MM.1S (cell line): Measurements from ENCODE around the gene LIPN.

Source experiments
- DNase-seq: peaks from one replicate; pipeline ENCODE4 v3.0.0-alpha.2; 2015
- H2AFZ ChIP-seq: fragments of 300-600 bp; sonication (generic); 2 replicates; pipeline ENCODE4 v1.6.0; 2016; ENCODE audit warnings: antibody characterized with exemption, low read length
- H3F3A ChIP-seq: fragments of 300-600 bp; sonication (generic); 2 replicates; pipeline ENCODE4 v1.6.1; 2016; ENCODE audit warnings: mild to moderate bottlenecking, antibody characterized with exemption, low read length, moderate library complexity, mixed read lengths; ENCODE audit not compliant: insufficient read depth
- H3K27ac ChIP-seq: fragments of 300-600 bp; sonication (generic); 2 replicates; pipeline ENCODE4 v1.5.1; 2016; ENCODE audit warnings: mild to moderate bottlenecking, low read length
- H3K27me3 ChIP-seq: fragments of 300-600 bp; sonication (generic); replicated peaks from 2 replicates; pipeline ENCODE4 v1.6.0; 2016; ENCODE audit warnings: low read length; ENCODE audit not compliant: insufficient read depth
- H3K36me3 ChIP-seq: fragments of 300-600 bp; sonication (generic); replicated peaks from 2 replicates; pipeline ENCODE4 v1.6.1; 2016; ENCODE audit warnings: mild to moderate bottlenecking, low read length, mixed read lengths; ENCODE audit not compliant: insufficient read depth
- H3K4me1 ChIP-seq: fragments of 300-600 bp; sonication (generic); 2 replicates; pipeline ENCODE4 v1.6.1; 2016; ENCODE audit warnings: low read length, mixed read lengths
- H3K4me2 ChIP-seq: fragments of 300-600 bp; sonication (generic); 2 replicates; pipeline ENCODE4 v1.6.0; 2016; ENCODE audit warnings: low read depth, low read length
- H3K4me3 ChIP-seq: fragments of 300-600 bp; sonication (generic); 2 replicates; pipeline ENCODE4 v1.5.1; 2016; ENCODE audit warnings: low read length, mixed read lengths
- H3K79me2 ChIP-seq: fragments of 300-600 bp; sonication (generic); 2 replicates; pipeline ENCODE4 v1.6.1; 2016; ENCODE audit warnings: mixed run types, low read length, mixed read lengths
- H3K9ac ChIP-seq: fragments of 300-600 bp; sonication (generic); 2 replicates; pipeline ENCODE4 v1.6.1; 2016; ENCODE audit warnings: low read length, mixed read lengths
- H3K9me2 ChIP-seq: fragments of 300-600 bp; sonication (generic); replicated peaks from 2 replicates; pipeline ENCODE4 v1.6.1; 2016; ENCODE audit warnings: mild to moderate bottlenecking, low read length, mixed read lengths; ENCODE audit not compliant: insufficient read depth
- H3K9me3 ChIP-seq: fragments of 300-600 bp; sonication (generic); replicated peaks from 2 replicates; pipeline ENCODE4 v1.6.1; 2016; ENCODE audit warnings: mild to moderate bottlenecking, low read length, mixed read lengths; ENCODE audit not compliant: insufficient read depth
- H4K20me1 ChIP-seq: fragments of 300-600 bp; sonication (generic); 2 replicates; pipeline ENCODE4 v1.6.1; 2016; ENCODE audit warnings: mild to moderate bottlenecking, low read length, moderate library complexity, mixed read lengths; ENCODE audit not compliant: insufficient read depth
- CTCF ChIP-seq: fragments of 300-600 bp; sonication (generic); IDR thresholded peaks from 2 replicates; pipeline ENCODE4 v1.5.1; 2016; ENCODE audit warnings: antibody characterized with exemption, low read length, mixed read lengths
- EZH2 ChIP-seq: fragments of 300-600 bp; sonication (generic); optimal IDR thresholded peaks from 2 replicates; pipeline ENCODE3; 2017; ENCODE audit warnings: low read depth, mild to moderate bottlenecking, antibody characterized with exemption, low read length, mixed read lengths
- EZH2phosphoT487 ChIP-seq: fragments of 300-600 bp; sonication (generic); IDR thresholded peaks from 2 replicates; pipeline ENCODE4 v1.6.1; 2018; ENCODE audit warnings: antibody characterized with exemption, low read length

The LIPN gene

DNA sequence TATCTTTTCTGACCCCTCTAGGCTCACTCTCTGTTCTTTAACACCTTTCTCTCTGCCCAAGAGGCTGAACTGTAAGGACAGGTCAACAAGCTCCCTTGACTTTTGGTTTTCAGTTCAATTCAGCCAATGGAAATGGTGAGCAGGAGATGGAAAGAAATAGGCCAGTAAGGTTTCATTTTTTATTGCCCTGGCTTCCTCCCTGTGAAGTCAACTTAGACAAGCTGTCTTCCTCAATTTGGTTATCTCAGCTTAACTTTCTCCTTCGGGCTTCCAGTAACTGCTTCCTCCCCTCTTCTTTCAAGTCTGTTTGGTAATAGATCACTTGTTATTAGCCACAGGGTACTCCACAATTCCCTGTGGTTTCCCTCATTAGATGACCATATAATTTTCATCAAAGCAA is 34.0 kb upstream of the LIPN start:
- Histone ChIP-seq H3F3A (no peaks in the 10 kb centered on the region), H3K27me3 (no peaks in the 10 kb centered on the region), H3K4me1 (peaks cover 5% of the 10 kb centered on the region; the same call in 1 of the 2 replicates), H3K9ac (no peak overlapping the region), H2AFZ (peak overlapping the region; percentile 57), H3K79me2 (no peaks in the 10 kb centered on the region), H3K36me3 (no peaks in the 10 kb centered on the region), H3K9me2 (no peaks in the 10 kb centered on the region), H3K4me2 (peak overlapping the region; percentile 44; the same call in 1 of the 2 replicates), H4K20me1 (no peaks in the 10 kb centered on the region), H3K9me3 (no peaks in the 10 kb centered on the region), H3K4me3 (no peak overlapping the region), H3K27ac (no peak overlapping the region)
- no peak for TF ChIP-seq CTCF
- DNase-seq = peak; percentile 62

DNA sequence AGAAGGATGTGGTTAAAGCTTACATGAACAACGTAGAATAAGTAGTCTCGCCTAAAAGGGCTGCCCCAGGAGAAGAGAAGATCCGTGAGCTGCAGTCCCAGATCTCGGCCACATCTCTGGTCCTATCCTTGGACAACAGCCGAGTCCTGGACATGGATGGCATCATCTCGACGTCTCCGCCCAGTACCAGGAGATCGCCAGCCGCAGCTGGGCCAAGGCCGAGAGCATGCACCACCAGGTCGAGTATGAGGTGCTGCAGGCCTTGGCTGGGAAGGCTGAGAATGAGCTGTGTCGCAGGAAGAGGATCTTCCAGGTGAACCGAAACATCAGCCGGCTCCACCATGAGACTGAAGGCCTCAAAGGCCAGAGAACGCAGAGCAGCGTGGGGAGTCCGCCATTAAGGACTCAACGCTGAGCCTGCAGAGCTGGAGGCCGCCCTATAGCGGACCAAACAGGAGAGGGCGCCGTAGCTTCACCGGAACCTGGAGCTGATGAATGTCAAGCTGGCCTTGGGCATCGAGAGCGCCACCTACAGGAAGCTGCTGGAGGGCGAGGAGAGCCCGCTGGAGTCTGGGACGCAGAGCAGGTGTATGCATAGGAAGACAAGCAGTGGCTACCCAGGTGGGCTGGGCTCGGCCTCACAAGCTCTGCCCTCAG is 31.6 kb upstream of the LIPN start:
- Histone ChIP-seq H3K9me2 (no peaks in the 10 kb centered on the region), H3K9me3 (no peaks in the 10 kb centered on the region), H3K27me3 (no peaks in the 10 kb centered on the region), H3K4me1 (peaks cover 5% of the 10 kb centered on the region; the same call in 1 of the 2 replicates), H3K36me3 (no peaks in the 10 kb centered on the region), H4K20me1 (no peaks in the 10 kb centered on the region), H3K4me2 (no peak overlapping the region), H3K79me2 (no peaks in the 10 kb centered on the region), H3K9ac (no peak overlapping the region), H3K27ac (no peak overlapping the region), H3F3A (no peaks in the 10 kb centered on the region), H2AFZ (no peak overlapping the region), H3K4me3 (no peak overlapping the region)
- no peak for DNase-seq
- TF ChIP-seq EZH2phosphoT487 = no peak
- TF ChIP-seq CTCF = peak; percentile 24

DNA sequence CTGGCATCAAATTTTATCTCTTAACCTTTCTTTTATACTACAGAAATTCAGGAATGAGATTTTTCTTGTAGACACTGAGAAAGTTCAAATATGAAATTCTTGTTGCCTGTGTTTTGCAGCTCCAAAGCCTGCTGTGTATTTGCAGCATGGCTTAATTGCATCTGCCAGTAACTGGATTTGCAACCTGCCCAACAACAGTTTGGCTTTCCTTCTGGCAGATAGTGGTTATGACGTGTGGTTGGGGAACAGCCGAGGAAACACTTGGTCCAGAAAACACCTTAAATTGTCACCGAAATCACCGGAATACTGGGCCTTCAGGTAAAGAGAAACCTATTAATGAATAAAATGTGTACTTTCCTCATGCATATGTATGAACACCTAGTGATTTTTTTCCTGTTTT is 29.0 kb upstream of the LIPN start:
- H3K9me3 ChIP-seq = no peaks in the 10 kb centered on the region
- H3K27ac ChIP-seq = no peak overlapping the region
- no peak overlapping the region for H3K9ac ChIP-seq
- H3K9me2 ChIP-seq = no peaks in the 10 kb centered on the region
- TF ChIP-seq EZH2 (no peak), CTCF (no peak), EZH2phosphoT487 (no peak)
- no peaks in the 10 kb centered on the region for H3K79me2 ChIP-seq
- peaks cover 4% of the 10 kb centered on the region; the same call in 1 of the 2 replicates for H3K4me1 ChIP-seq
- no peaks in the 10 kb centered on the region for H3K27me3 ChIP-seq
- no peaks in the 10 kb centered on the region for H3K36me3 ChIP-seq
- no peaks in the 10 kb centered on the region for H4K20me1 ChIP-seq
- no peak overlapping the region for H3K4me3 ChIP-seq
- DNase-seq = no peak
- no peak overlapping the region for H3K4me2 ChIP-seq
- no peak overlapping the region for H2AFZ ChIP-seq
- no peaks in the 10 kb centered on the region; the same call in 1 of the 2 replicates for H3F3A ChIP-seq
